Measurements from ENCODE around the gene ALDH7A1.

ALDH7A1 gene

GRCh38 chr5:126535856-126536545 lies 59.0 kb downstream of the ALDH7A1 start:
- DNase-seq (ENCODE audit: low read depth), result no peak
- no peak for TF ChIP-seq MAX (IDR thresholded peaks at IDR 0.05; ENCODE audit: low read depth, low read length)
- no peak for TF ChIP-seq CTCF (IDR thresholded peaks at IDR 0.05; ENCODE audit: low read depth, low read length)
- TF ChIP-seq POLR2A (IDR thresholded peaks at IDR 0.05; ENCODE audit: extremely low read depth, insufficient read length), result no peak
- H3K4me3 ChIP-seq (ENCODE audit: low read depth, low read length), result no peak overlapping the region

GRCh38 chr5:126534553-126534952 lies 60.5 kb downstream of the ALDH7A1 start:
- no peak for TF ChIP-seq CTCF (IDR thresholded peaks at IDR 0.05; ENCODE audit: low read depth, low read length)
- TF ChIP-seq POLR2A (IDR thresholded peaks at IDR 0.05; ENCODE audit: extremely low read depth, insufficient read length), result no peak
- no peak for TF ChIP-seq MAX (IDR thresholded peaks at IDR 0.05; ENCODE audit: low read depth, low read length)
- no peak for TF ChIP-seq MYC (IDR thresholded peaks at IDR 0.05; ENCODE audit: low read depth, low read length)
- H3K4me3 ChIP-seq (ENCODE audit: low read depth, low read length), result no peak overlapping the region
- no peak for DNase-seq (ENCODE audit: low read depth)

GRCh38 chr5:126531543-126532120 lies 63.4 kb downstream of the ALDH7A1 start:
- DNase-seq (ENCODE audit: low read depth), result no peak
- H3K4me3 ChIP-seq (ENCODE audit: low read depth, low read length), result no peak overlapping the region
- TF ChIP-seq MAX (IDR thresholded peaks at IDR 0.05; ENCODE audit: low read depth, low read length) (no peak), MYC (IDR thresholded peaks at IDR 0.05; ENCODE audit: low read depth, low read length) (no peak), CTCF (IDR thresholded peaks at IDR 0.05; ENCODE audit: low read depth, low read length) (no peak)

- no peak overlapping the region for H3K4me3 ChIP-seq (ENCODE audit: low read depth, low read length)
- no peak for DNase-seq (ENCODE audit: low read depth)
- no peak for TF ChIP-seq CTCF (IDR thresholded peaks at IDR 0.05; ENCODE audit: low read depth, low read length)
- no peak for TF ChIP-seq MAX (IDR thresholded peaks at IDR 0.05; ENCODE audit: low read depth, low read length)
- no peak for TF ChIP-seq POLR2A (IDR thresholded peaks at IDR 0.05; ENCODE audit: extremely low read depth, insufficient read length)
- no peak for TF ChIP-seq MYC (IDR thresholded peaks at IDR 0.05; ENCODE audit: low read depth, low read length)
Measured at GRCh38 chr5:126527892-126528291, 67.1 kb downstream of the ALDH7A1 start.

GRCh38 chr5:126527158-126527557 lies 67.9 kb downstream of the ALDH7A1 start:
- no peak for TF ChIP-seq CTCF (IDR thresholded peaks at IDR 0.05; ENCODE audit: low read depth, low read length)
- no peak for TF ChIP-seq MYC (IDR thresholded peaks at IDR 0.05; ENCODE audit: low read depth, low read length)
- TF ChIP-seq MAX (IDR thresholded peaks at IDR 0.05; ENCODE audit: low read depth, low read length), result no peak
- no peak for TF ChIP-seq POLR2A (IDR thresholded peaks at IDR 0.05; ENCODE audit: extremely low read depth, insufficient read length)
- no peak for DNase-seq (ENCODE audit: low read depth)

More at GRCh38 chr5:126527158-126527557, 67.9 kb downstream of the ALDH7A1 start:
- H3K4me3 ChIP-seq (ENCODE audit: low read depth, low read length), result no peak overlapping the region

All from NB4 (cell line).